WTC11 (cell line): ENCODE measurements around the gene ANG. TPM values are rescaled to one million over a fixed set of nuclear protein-coding genes. Genes with fewer than 3 reads are reported as not detected.
A peak's percentile ranks its signal among the peaks of the same experiment; 100 is the strongest.

Experiments
- ATAC-seq: fragments of 200-7000 bp; cut with Tn5 transposase; 2 replicates; pipeline ENCODE4 v1.10.0; 2021; ENCODE audit warnings: mild to moderate bottlenecking, moderate library complexity
- CTCF ChIA-PET: fragments of 300-600 bp; sonication (Branson Sonifier 250); formaldehyde crosslinking; loops from one replicate; lab custom pipeline; 2021; ENCODE audit warnings: antibody characterized with exemption; lab: Charles Lee
- POLR2A ChIA-PET: fragments of 350-600 bp; sonication (Branson Sonifier 250); formaldehyde crosslinking; loops from one replicate; lab custom pipeline; 2021; ENCODE audit warnings: antibody characterized with exemption; lab: Charles Lee
- DNase-seq: peaks from one replicate; pipeline ENCODE4 v3.0.0; 2021; ENCODE audit warnings: low spot score
- H3K27ac Mint-ChIP-seq: 2 replicates; pipeline ENCODE4 v1.8.0; 2021; ENCODE audit warnings: mixed read lengths
- H3K27me3 Mint-ChIP-seq: 2 replicates; pipeline ENCODE4 v1.8.0; 2021; ENCODE audit warnings: low read depth, mild to moderate bottlenecking, moderate library complexity, mixed read lengths
- H3K36me3 Mint-ChIP-seq: 2 replicates; pipeline ENCODE4 v1.8.0; 2021; ENCODE audit warnings: mixed read lengths
- H3K4me1 Mint-ChIP-seq: 2 replicates; pipeline ENCODE4 v1.8.0; 2022; ENCODE audit warnings: mixed read lengths
- H3K4me3 Mint-ChIP-seq: 2 replicates; pipeline ENCODE4 v1.8.0; 2021; ENCODE audit warnings: mild to moderate bottlenecking, moderate library complexity, mixed read lengths
- H3K9me3 Mint-ChIP-seq: 2 replicates; pipeline ENCODE4 v1.8.0; 2021; ENCODE audit warnings: mixed read lengths
- ATF2 ChIP-seq: sonication (generic); formaldehyde crosslinking; IDR thresholded peaks from 2 replicates; pipeline ENCODE4 v1.8.1; 2022; ENCODE audit warnings: low read depth, missing genetic modification reagents, borderline replicate concordance
- CREM ChIP-seq: sonication (generic); formaldehyde crosslinking; IDR thresholded peaks from 2 replicates; pipeline ENCODE4 v1.8.1; 2022; ENCODE audit warnings: mild to moderate bottlenecking, missing genetic modification reagents, moderate library complexity
- ELF4 ChIP-seq: sonication (generic); formaldehyde crosslinking; IDR thresholded peaks from 2 replicates; pipeline ENCODE4 v1.8.1; 2022; ENCODE audit warnings: low read depth, mild to moderate bottlenecking, moderate library complexity, missing genetic modification reagents
- ETV6 ChIP-seq: sonication (generic); formaldehyde crosslinking; IDR thresholded peaks from 2 replicates; pipeline ENCODE4 v1.8.1; 2022; ENCODE audit warnings: mild to moderate bottlenecking, missing genetic modification reagents
- GABPB1 ChIP-seq: sonication (generic); formaldehyde crosslinking; IDR thresholded peaks from 2 replicates; pipeline ENCODE4 v1.8.1; 2023; ENCODE audit warnings: mild to moderate bottlenecking, missing genetic modification reagents
- GTF2I ChIP-seq: fragments of 250-450 bp; sonication (Bioruptor Pico); conservative IDR thresholded peaks from 2 replicates; pipeline ENCODE4 v1.4.0; 2021; ENCODE audit warnings: mild to moderate bottlenecking
- HMGXB4 ChIP-seq: sonication (generic); formaldehyde crosslinking; IDR thresholded peaks from 2 replicates; pipeline ENCODE4 v1.8.1; 2023; ENCODE audit warnings: mild to moderate bottlenecking, moderate library complexity, missing genetic modification reagents
- IRF1 ChIP-seq: sonication (generic); formaldehyde crosslinking; IDR thresholded peaks from 2 replicates; pipeline ENCODE4 v1.8.0; 2023; ENCODE audit warnings: missing genetic modification reagents
- JUN ChIP-seq: sonication (generic); formaldehyde crosslinking; IDR thresholded peaks from 2 replicates; pipeline ENCODE4 v1.8.0; 2023; ENCODE audit warnings: mild to moderate bottlenecking, missing genetic modification reagents
- NFYB ChIP-seq: sonication (generic); formaldehyde crosslinking; conservative IDR thresholded peaks from 2 replicates; pipeline ENCODE4 v1.8.0; 2022; ENCODE audit warnings: low read depth, missing genetic modification reagents
- SMAD4 ChIP-seq: sonication (generic); formaldehyde crosslinking; IDR thresholded peaks from 2 replicates; pipeline ENCODE4 v1.8.0; 2022; ENCODE audit warnings: mild to moderate bottlenecking, missing genetic modification reagents
- TCF7 ChIP-seq: sonication (generic); formaldehyde crosslinking; IDR thresholded peaks from 2 replicates; pipeline ENCODE4 v1.8.0; 2022; ENCODE audit warnings: mild to moderate bottlenecking, low read depth, missing genetic modification reagents, moderate library complexity
- TEAD4 ChIP-seq: sonication (generic); formaldehyde crosslinking; IDR thresholded peaks from 2 replicates; pipeline ENCODE4 v1.8.0; 2022; ENCODE audit warnings: mild to moderate bottlenecking, missing genetic modification reagents
- USF1 ChIP-seq: sonication (generic); formaldehyde crosslinking; IDR thresholded peaks from 2 replicates; pipeline ENCODE4 v1.8.0; 2022; ENCODE audit warnings: mild to moderate bottlenecking, missing genetic modification reagents
- ZNF232 ChIP-seq: sonication (generic); formaldehyde crosslinking; IDR thresholded peaks from 2 replicates; pipeline ENCODE4 v1.8.0; 2022; ENCODE audit warnings: mild to moderate bottlenecking, missing genetic modification reagents
- ZNF281 ChIP-seq: sonication (generic); formaldehyde crosslinking; IDR thresholded peaks from 2 replicates; pipeline ENCODE4 v1.8.0; 2023; ENCODE audit warnings: mild to moderate bottlenecking, missing genetic modification reagents
- ZNF396 ChIP-seq: fragments of 250-450 bp; sonication (Bioruptor Pico); IDR thresholded peaks from 2 replicates; pipeline ENCODE4 v1.8.0; 2021; ENCODE audit warnings: mild to moderate bottlenecking, moderate library complexity, borderline replicate concordance
- ZNF671 ChIP-seq: fragments of 250-450 bp; sonication (Bioruptor Pico); IDR thresholded peaks from 2 replicates; pipeline ENCODE4 v1.8.0; 2021; ENCODE audit warnings: mild to moderate bottlenecking
- total RNA-seq: library from RNA; stranded (reverse); gene quantifications from 3 replicates; pipeline ENCODE4 v1.2.3, GENCODE V29; 2021
- TF ChIP-seq, protein P1 (sequence below): sonication (generic); formaldehyde crosslinking; IDR thresholded peaks from 2 replicates; pipeline ENCODE4 v1.8.1; 2023; ENCODE audit warnings: mild to moderate bottlenecking, missing genetic modification reagents, moderate library complexity
- TF ChIP-seq, protein P2 (sequence below): sonication (generic); formaldehyde crosslinking; IDR thresholded peaks from 2 replicates; pipeline ENCODE4 v1.8.1; 2023; ENCODE audit warnings: mild to moderate bottlenecking, missing genetic modification reagents
- TF ChIP-seq, protein P3 (sequence below): sonication (generic); formaldehyde crosslinking; IDR thresholded peaks from 2 replicates; pipeline ENCODE4 v1.8.0; 2022; ENCODE audit warnings: mild to moderate bottlenecking, missing genetic modification reagents

The ANG gene
- total RNA-seq, 1 experiment from 2014 or later = 4.8 TPM

DNA sequence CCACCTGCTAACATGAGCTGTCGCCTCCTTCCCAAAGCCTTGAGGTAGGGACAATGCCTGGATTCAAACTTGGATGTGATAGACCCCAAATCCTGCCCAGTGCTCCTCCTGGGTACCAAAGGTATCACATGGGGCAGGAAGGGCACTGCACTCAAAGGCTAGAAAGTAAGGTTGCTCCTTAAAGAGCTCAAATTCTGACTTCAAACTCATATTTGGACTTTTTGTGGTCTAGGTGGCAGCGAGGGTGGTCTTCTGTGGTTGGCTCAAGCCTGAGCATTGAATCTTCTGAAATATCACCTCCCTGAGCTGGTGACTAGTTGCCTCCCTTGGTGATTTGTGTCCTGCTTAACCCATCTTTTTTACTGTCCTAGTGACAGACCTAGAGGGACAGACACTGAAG lies 12.5 kb upstream of the ANG start:
- Mint-ChIP-seq H3K27me3 (no peaks in the 10 kb centered on the region), H3K36me3 (no peaks in the 10 kb centered on the region), H3K4me1 (peaks cover 22% of the 10 kb centered on the region), H3K4me3 (no peak overlapping the region), H3K27ac (no peak overlapping the region), H3K9me3 (no peaks in the 10 kb centered on the region)
- ChIA-PET CTCF (interaction anchor here (0.9 to 3.1 kb wide), 7 partner anchors 9 to 181 kb away, joined by 3 to 12 read pairs (median 8); partner anchors contain the start of gene RNASE4), POLR2A (no interaction called here)
- ATAC-seq = no peak
- TF ChIP-seq ETV6 (CRISPR knock-in tag) = no peak
- DNase-seq = no peak

- peak; percentile 42 for DNase-seq
- peaks cover 3% of the 10 kb centered on the region; the same call in 1 of the 2 replicates for H3K27me3 Mint-ChIP-seq
- H3K27ac Mint-ChIP-seq = no peak overlapping the region
- TF ChIP-seq, protein P1, sequence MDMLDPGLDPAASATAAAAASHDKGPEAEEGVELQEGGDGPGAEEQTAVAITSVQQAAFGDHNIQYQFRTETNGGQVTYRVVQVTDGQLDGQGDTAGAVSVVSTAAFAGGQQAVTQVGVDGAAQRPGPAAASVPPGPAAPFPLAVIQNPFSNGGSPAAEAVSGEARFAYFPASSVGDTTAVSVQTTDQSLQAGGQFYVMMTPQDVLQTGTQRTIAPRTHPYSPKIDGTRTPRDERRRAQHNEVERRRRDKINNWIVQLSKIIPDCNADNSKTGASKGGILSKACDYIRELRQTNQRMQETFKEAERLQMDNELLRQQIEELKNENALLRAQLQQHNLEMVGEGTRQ (CRISPR knock-in tag) = peak; percentile 89
- TF ChIP-seq ELF4 (CRISPR knock-in tag) = no peak
- peak; percentile 62 for TF ChIP-seq NFYB (CRISPR knock-in tag)
- TF ChIP-seq CREM (CRISPR knock-in tag) = no peak
- TF ChIP-seq IRF1 (CRISPR knock-in tag) = no peak
- TF ChIP-seq TCF7 (CRISPR knock-in tag) = no peak
- no peak for TF ChIP-seq JUN (CRISPR knock-in tag)
- TF ChIP-seq ATF2 (CRISPR knock-in tag) = no peak
- no peak for TF ChIP-seq GABPB1 (CRISPR knock-in tag)
- TF ChIP-seq ZNF281 (CRISPR knock-in tag) = no peak
- no peak for TF ChIP-seq ZNF232
- TF ChIP-seq, protein P2, sequence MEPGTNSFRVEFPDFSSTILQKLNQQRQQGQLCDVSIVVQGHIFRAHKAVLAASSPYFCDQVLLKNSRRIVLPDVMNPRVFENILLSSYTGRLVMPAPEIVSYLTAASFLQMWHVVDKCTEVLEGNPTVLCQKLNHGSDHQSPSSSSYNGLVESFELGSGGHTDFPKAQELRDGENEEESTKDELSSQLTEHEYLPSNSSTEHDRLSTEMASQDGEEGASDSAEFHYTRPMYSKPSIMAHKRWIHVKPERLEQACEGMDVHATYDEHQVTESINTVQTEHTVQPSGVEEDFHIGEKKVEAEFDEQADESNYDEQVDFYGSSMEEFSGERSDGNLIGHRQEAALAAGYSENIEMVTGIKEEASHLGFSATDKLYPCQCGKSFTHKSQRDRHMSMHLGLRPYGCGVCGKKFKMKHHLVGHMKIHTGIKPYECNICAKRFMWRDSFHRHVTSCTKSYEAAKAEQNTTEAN (CRISPR knock-in tag) = no peak
- no peak for TF ChIP-seq ZNF671 (CRISPR knock-in tag)
- TF ChIP-seq SMAD4 = no peak
- peak; percentile 86 for TF ChIP-seq USF1 (CRISPR knock-in tag)
- TF ChIP-seq, protein P3, sequence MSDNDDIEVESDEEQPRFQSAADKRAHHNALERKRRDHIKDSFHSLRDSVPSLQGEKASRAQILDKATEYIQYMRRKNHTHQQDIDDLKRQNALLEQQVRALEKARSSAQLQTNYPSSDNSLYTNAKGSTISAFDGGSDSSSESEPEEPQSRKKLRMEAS (CRISPR knock-in tag) = no peak
- TF ChIP-seq HMGXB4 (CRISPR knock-in tag) = no peak
- TF ChIP-seq GTF2I (CRISPR knock-in tag) = no peak
- TF ChIP-seq TEAD4 (CRISPR knock-in tag) = no peak
- TF ChIP-seq ZNF396 = no peak
Measured at GRCh38 chr14:20679907-20680306, 8.7 kb upstream of the ANG start.

More at GRCh38 chr14:20679907-20680306, 8.7 kb upstream of the ANG start:
- POLR2A ChIA-PET = no interaction called here
- Mint-ChIP-seq H3K36me3 (no peaks in the 10 kb centered on the region), H3K4me3 (no peak overlapping the region), H3K4me1 (peaks cover 22% of the 10 kb centered on the region), H3K9me3 (no peaks in the 10 kb centered on the region)
- CTCF ChIA-PET = interaction anchor here (2.6 to 8.1 kb wide), 5 partner anchors 11 to 194 kb away, joined by 8 to 106 read pairs (median 13); no protein-coding TSS in a partner anchor
- no peak for ATAC-seq
